HepG2 (cell line): ENCODE data around the gene RANBP17. TPM values are rescaled to one million over a fixed set of nuclear protein-coding genes. Genes with fewer than 3 reads are reported as not detected.

Experiments
- ATAC-seq: fragments of 200-7000 bp; cut with Tn5 transposase; 3 replicates; pipeline ENCODE4 v1.9.1; 2020; ENCODE audit warnings: mild to moderate bottlenecking, moderate library complexity
- BruUV-seq: library from RNA; stranded (reverse); fragments of 400-500 nt; replicated peaks from 2 replicates; lab custom pipeline; 2021; lab: Mats Ljungman, UMichigan
- CTCF ChIA-PET: fragments of 300-600 bp; formaldehyde crosslinking; extraction: SDS; loops from one replicate; lab custom pipeline; 2021; ENCODE audit warnings: low total read pairs, inconsistent platforms, low intra/inter-chr PET ratio; lab: Yijun Ruan, JAX
- POLR2A ChIA-PET: fragments of 350-600 bp; sonication (Branson Sonifier 250); formaldehyde crosslinking; loops from one replicate; lab custom pipeline; 2020; ENCODE audit warnings: antibody characterized with exemption, inconsistent platforms; lab: Yijun Ruan, JAX
- DNase-seq: peaks from one replicate; pipeline ENCODE4 v3.0.0-alpha.2; 2015; ENCODE audit warnings: low spot score
- FAIRE-seq: peaks from 3 replicates; lab custom pipeline; 2011; peaks lifted over from hg19 to GRCh38; lab: Jason Lieb, UNC
- H2AFZ ChIP-seq: one replicate; pipeline ENCODE4 v1.6.1; 2011; ENCODE audit warnings: low read length, inconsistent platforms
- H3K27ac ChIP-seq: fragments of 300-600 bp; 3 replicates; pipeline ENCODE4 v1.8.0; 2011; ENCODE audit warnings: mixed run types, mild to moderate bottlenecking, mixed read lengths, low read length, inconsistent platforms; ENCODE audit not compliant: insufficient read depth; ENCODE audit errors: extremely low read length
- H3K27me3 ChIP-seq, 2 experiments: fragments of 200-600 bp in 1 of 2; 2 replicates in 1 of 2; 3 replicates in 1 of 2; pipeline versions ENCODE4 v1.6.0 to v1.8.0; 2011; ENCODE audit warnings: low read length in 2 of 2, mild to moderate bottlenecking in 2 of 2, moderate library complexity in 2 of 2, inconsistent platforms in 1 of 2; ENCODE audit not compliant: insufficient read depth in 2 of 2, control insufficient read depth in 1 of 2
- H3K36me3 ChIP-seq, 2 experiments: fragments of 200-600 bp in 1 of 2; replicated peaks in 1 of 2; 2 replicates in 1 of 2; 3 replicates in 1 of 2; pipeline versions ENCODE4 v1.5.1 to v1.8.0; 2011; ENCODE audit warnings: low read length in 2 of 2, inconsistent platforms in 1 of 2; ENCODE audit not compliant: insufficient read depth in 2 of 2, control insufficient read depth in 1 of 2
- H3K4me1 ChIP-seq: 2 replicates; pipeline ENCODE4 v1.5.1; 2012; ENCODE audit warnings: low read length, inconsistent platforms; ENCODE audit not compliant: insufficient read depth
- H3K4me2 ChIP-seq: 2 replicates; pipeline ENCODE4 v1.6.0; 2011; ENCODE audit warnings: low read depth, low read length, inconsistent platforms
- H3K4me3 ChIP-seq, 3 experiments: fragments of 200-600 bp in 1 of 3; sonication (generic), shearing (Covaris generic) in 1 of 3; replicated peaks in 1 of 3; 2 replicates each; pipeline ENCODE4 v1.5.1; 2011 to 2016; ENCODE audit warnings: low read length in 3 of 3, inconsistent platforms in 2 of 3, low read depth in 2 of 3, mild to moderate bottlenecking in 2 of 3, control low read depth in 1 of 3, mixed read lengths in 1 of 3; ENCODE audit not compliant: insufficient read depth in 1 of 3
- H3K79me2 ChIP-seq: one replicate; pipeline ENCODE4 v1.6.1; 2011; ENCODE audit warnings: low read length, inconsistent platforms; ENCODE audit not compliant: insufficient read depth
- H3K9ac ChIP-seq: 2 replicates; pipeline ENCODE4 v1.6.0; 2011; ENCODE audit warnings: mild to moderate bottlenecking, low read depth, low read length, inconsistent platforms; ENCODE audit not compliant: insufficient read depth
- H3K9me3 ChIP-seq: 2 replicates; pipeline ENCODE4 v1.5.1; 2012; ENCODE audit warnings: mild to moderate bottlenecking, low read length
- H4K20me1 ChIP-seq: 2 replicates; pipeline ENCODE4 v1.6.0; 2011; ENCODE audit warnings: inconsistent platforms, mild to moderate bottlenecking, low read length, moderate library complexity; ENCODE audit not compliant: insufficient read depth
- IRF1 ChIP-seq: sonication (generic); formaldehyde crosslinking; IDR thresholded peaks from 2 replicates; pipeline ENCODE4 v1.4.0; 2020; ENCODE audit warnings: low read depth, mild to moderate bottlenecking, missing genetic modification reagents
- IRX3 ChIP-seq: sonication (generic); formaldehyde crosslinking; IDR thresholded peaks from 2 replicates; pipeline ENCODE4 v1.8.1; 2023; ENCODE audit warnings: mild to moderate bottlenecking, low read depth, missing genetic modification reagents, borderline replicate concordance
- KAT7 ChIP-seq: IDR thresholded peaks from 2 replicates; pipeline ENCODE4 v1.6.1; 2018; ENCODE audit warnings: borderline replicate concordance, missing compliant biosample characterization
- NAIF1 ChIP-seq: sonication (generic); formaldehyde crosslinking; IDR thresholded peaks from 2 replicates; pipeline ENCODE4 v1.5.0; 2020; ENCODE audit warnings: mild to moderate bottlenecking, missing genetic modification reagents, borderline replicate concordance
- SAP130 ChIP-seq: IDR thresholded peaks from 2 replicates; pipeline ENCODE4 v1.6.1; 2016; ENCODE audit warnings: low read depth
- ZNF160 ChIP-seq: sonication (generic); formaldehyde crosslinking; IDR thresholded peaks from 2 replicates; pipeline ENCODE4 v1.8.0; 2022; ENCODE audit warnings: mild to moderate bottlenecking, inconsistent platforms, missing genetic modification reagents
- ZNF225 ChIP-seq: sonication (generic); formaldehyde crosslinking; IDR thresholded peaks from 2 replicates; pipeline ENCODE4 v1.4.0; 2020; ENCODE audit warnings: mild to moderate bottlenecking, missing genetic modification reagents
- ZNF24 ChIP-seq: fragments of 450-650 bp; IDR thresholded peaks from 2 replicates; pipeline ENCODE4 v1.6.1; 2017; ENCODE audit warnings: antibody characterized with exemption, mild to moderate bottlenecking
- ZNF569 ChIP-seq: sonication (generic); formaldehyde crosslinking; IDR thresholded peaks from 2 replicates; pipeline ENCODE4 v1.5.0; 2020; ENCODE audit warnings: mild to moderate bottlenecking, missing genetic modification reagents, moderate library complexity, borderline replicate concordance
- ZNF570 ChIP-seq: sonication (generic); formaldehyde crosslinking; IDR thresholded peaks from 2 replicates; pipeline ENCODE4 v1.4.0; 2020; ENCODE audit warnings: mild to moderate bottlenecking, missing genetic modification reagents, borderline replicate concordance
- WGBS: methylation state at CpG from one replicate; pipeline ENCODE4 v1.1.6; 2017; ENCODE audit warnings: low lambda C conversion rate; 5-methylcytosine and 5-hydroxymethylcytosine counted together
- in situ Hi-C: cut with HindIII; loops from 2 replicates; pipeline ENCODE4 v1.10.0; 2017; ENCODE audit warnings: low pct_unique_long_range_greater_than_20kb; ENCODE audit not compliant: extremely low pct_ligation_motif_present
- intact Hi-C: fragments of 100-400 bp; cut with micrococcal nuclease; formaldehyde crosslinking; loops from one replicate; pipeline ENCODE4 v1.10.0; 2022; ENCODE audit not compliant: unreplicated experiment
- polyA plus RNA-seq, 8 experiments: library from polyadenylated mRNA; depleted of rRNA in 3 of 8; stranded (reverse) in 7 of 8; unstranded in 1 of 8; fragments of >200 nt; fragmentation: Illumina TruSeq in 4 of 8; extraction: Trizol in 4 of 8; gene quantifications; 2 replicates each; pipeline versions ENCODE4 v1.2.1 to v1.2.3, GENCODE V29; 2011 to 2016; ENCODE audit warnings: low read depth in 4 of 8, missing spikeins in 1 of 8, mixed read lengths in 1 of 8; ENCODE audit not compliant: insufficient read depth in 1 of 8
- total RNA-seq, 5 experiments: library from RNA; depleted of rRNA; stranded (reverse); fragments of >200 nt; fragmentation: Illumina TruSeq; extraction: Trizol; gene quantifications; 2 replicates each; pipeline ENCODE4 v1.2.3, GENCODE V29; 2016; ENCODE audit warnings: low read depth in 1 of 5

Gene RANBP17
- total and polyA plus RNA-seq, 2 of the 13 experiments (the other 11 are each of a cell fraction or from before 2014, with no cell fraction given): not detected

- TF ChIP-seq ZNF225 (no peak), ZNF569 (CRISPR knock-in tag) (no peak)
Observed at GRCh38 chr5:171242521-171242920, 380.7 kb downstream of the RANBP17 start (continued).

DNA sequence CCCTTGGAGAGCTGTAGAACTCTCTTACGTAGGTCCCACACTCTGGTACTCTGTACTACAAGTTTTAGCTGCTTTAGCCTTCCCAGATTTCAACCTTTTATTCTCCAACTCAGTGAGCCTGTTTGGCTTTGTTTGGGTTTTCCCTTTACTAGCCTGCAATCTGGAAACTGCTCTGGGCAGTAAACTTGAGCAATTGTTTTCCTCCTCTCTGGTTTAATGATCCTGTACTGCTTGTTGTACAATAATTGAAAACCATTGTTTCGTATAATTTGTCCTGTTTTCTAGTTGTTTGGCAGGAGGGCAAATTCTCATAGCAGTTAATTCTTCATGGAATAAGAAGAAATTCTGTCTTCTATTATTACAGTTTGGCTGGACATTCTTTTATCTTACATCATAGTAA, 384.4 kb downstream of the RANBP17 start:
- CTCF ChIA-PET: no interaction called here
- H2AFZ ChIP-seq: no peak overlapping the region
- intact Hi-C loops: no loop called here

GRCh38 chr5:171249460-171249859, 387.6 kb downstream of the RANBP17 start:
- no peak for FAIRE-seq
- POLR2A ChIA-PET: no interaction called here
- DNase-seq: no peak
- no peaks in the 10 kb centered on the region for H3K79me2 ChIP-seq
- TF ChIP-seq KAT7 (no peak), ZNF160 (CRISPR knock-in tag) (peak; percentile 82)
- H4K20me1 ChIP-seq: no peaks in the 10 kb centered on the region
- ATAC-seq: no peak
- H3K27me3 ChIP-seq: no peaks in the 10 kb centered on the region
- CTCF ChIA-PET: no interaction called here
- no peaks in the 10 kb centered on the region for H3K36me3 ChIP-seq
- H3K27ac ChIP-seq: no peak overlapping the region
- H2AFZ ChIP-seq: no peak overlapping the region
- no TSS peak for BruUV-seq
- H3K9ac ChIP-seq: no peak overlapping the region
- no peak overlapping the region for H3K4me3 ChIP-seq
- in situ Hi-C loops (no loop called here), intact Hi-C loops (no loop called here)
- H3K4me1 ChIP-seq: peaks cover 9% of the 10 kb centered on the region
- H3K9me3 ChIP-seq: peaks cover 19% of the 10 kb centered on the region
- no peak overlapping the region for H3K4me2 ChIP-seq

More for the DNA sequence above, 384.4 kb downstream of the RANBP17 start:
- WGBS: 39% methylated on average over 2 of the region's 2 CpGs
- Histone ChIP-seq H3K36me3 (no peaks in the 10 kb centered on the region), H4K20me1 (no peaks in the 10 kb centered on the region), H3K4me2 (no peak overlapping the region), H3K27ac (no peak overlapping the region), H3K9me3 (peaks cover 19% of the 10 kb centered on the region)
- no peak for FAIRE-seq
- ATAC-seq: no peak
- in situ Hi-C loops: no loop called here
- TF ChIP-seq ZNF24 (no peak), SAP130 (CRISPR knock-in tag) (no peak), ZNF570 (CRISPR knock-in tag) (no peak), NAIF1 (CRISPR knock-in tag) (no peak), IRF1 (CRISPR knock-in tag) (no peak), IRX3 (CRISPR knock-in tag) (no peak)
- TF ChIP-seq, all 625 proteins: peak for 0
- BruUV-seq: no TSS peak
- no peak for DNase-seq
- H3K79me2 ChIP-seq: no peaks in the 10 kb centered on the region
- POLR2A ChIA-PET: no interaction called here
- no peaks in the 10 kb centered on the region for H3K27me3 ChIP-seq
- H3K4me1 ChIP-seq: peaks cover 9% of the 10 kb centered on the region
- no peak overlapping the region for H3K4me3 ChIP-seq
- no peak overlapping the region for H3K9ac ChIP-seq
